Stimulated activated CD4-positive, alpha-beta T cell treated with anti-CD3 and anti-CD28 coated beads, Interleukin-4, amount 100 ng/mL, for 48 hours (primary cell): ENCODE measurements around the gene TRIM32.
"Not testable (repeated sequence)": the region's sequence is repeated elsewhere in the genome, so short reads cannot be mapped to it uniquely, and the experiment has no call there.

Experiments
- DNase-seq, 2 donors: peaks; one replicate each; pipeline ENCODE4 v3.0.0-alpha.2; 2020; ENCODE audit warnings: low read depth in 2 of 2

The TRIM32 gene

GRCh38 chr9:116674210-116674980 lies 12.7 kb upstream of the TRIM32 start:
- no peak for DNase-seq

- DNase-seq, result no peak
Measured at GRCh38 chr9:116683535-116683934, 3.6 kb upstream of the TRIM32 start.

GRCh38 chr9:116685166-116685565 lies 1.9 kb upstream of the TRIM32 start:
- no peak for DNase-seq

- no peak for DNase-seq
Measured at GRCh38 chr9:116686135-116686534, 970 bp upstream of the TRIM32 start.

- no peak for DNase-seq
Measured at GRCh38 chr9:116686693-116687073, 422 bp upstream of the TRIM32 start.

- no peak for DNase-seq
Measured at GRCh38 chr9:116687754-116688135, 640 bp downstream of the TRIM32 start.

- no peak for DNase-seq
Measured at GRCh38 chr9:116688806-116689485, 1.8 kb downstream of the TRIM32 start.

- DNase-seq, result no peak
Measured at GRCh38 chr9:116689486-116690032, 2.5 kb downstream of the TRIM32 start.

- not testable (repeated sequence) for DNase-seq
Measured at GRCh38 chr9:116690805-116691204, 3.7 kb downstream of the TRIM32 start.

GRCh38 chr9:116691607-116692006 lies 4.5 kb downstream of the TRIM32 start:
- no peak for DNase-seq

GRCh38 chr9:116692616-116693015 lies 5.5 kb downstream of the TRIM32 start:
- DNase-seq, result no peak

GRCh38 chr9:116693233-116693731 lies 6.2 kb downstream of the TRIM32 start:
- no peak for DNase-seq

- no peak for DNase-seq
Measured at GRCh38 chr9:116694785-116695291, 7.7 kb downstream of the TRIM32 start.

- no peak for DNase-seq
Measured at GRCh38 chr9:116695438-116695837, 8.3 kb downstream of the TRIM32 start.

GRCh38 chr9:116697362-116697761 lies 10.3 kb downstream of the TRIM32 start:
- no peak for DNase-seq

- no peak for DNase-seq
Measured at GRCh38 chr9:116697887-116698286, 10.8 kb downstream of the TRIM32 start.

GRCh38 chr9:116700279-116700678 lies 13.2 kb downstream of the TRIM32 start:
- no peak for DNase-seq

GRCh38 chr9:116700882-116701865 lies 14.1 kb downstream of the TRIM32 start:
- no peak for DNase-seq

- DNase-seq, result no peak
Measured at GRCh38 chr9:116701940-116702642, 15.0 kb downstream of the TRIM32 start.

- no peak for DNase-seq
Measured at GRCh38 chr9:116703634-116704033, 16.5 kb downstream of the TRIM32 start.

- DNase-seq, result no peak
Measured at GRCh38 chr9:116704470-116704869, 17.4 kb downstream of the TRIM32 start.
